Measurements from ENCODE around the gene RIPOR3.
A peak's percentile ranks its signal among the peaks of the same experiment; 100 is the strongest.
"Not testable (repeated sequence)": the region's sequence is repeated elsewhere in the genome, so short reads cannot be mapped to it uniquely, and the experiment has no call there.

RIPOR3 gene

GRCh38 chr20:50630578-50631263, 60.6 kb downstream of the RIPOR3 start:
- DNase-seq: no peak

DNA sequence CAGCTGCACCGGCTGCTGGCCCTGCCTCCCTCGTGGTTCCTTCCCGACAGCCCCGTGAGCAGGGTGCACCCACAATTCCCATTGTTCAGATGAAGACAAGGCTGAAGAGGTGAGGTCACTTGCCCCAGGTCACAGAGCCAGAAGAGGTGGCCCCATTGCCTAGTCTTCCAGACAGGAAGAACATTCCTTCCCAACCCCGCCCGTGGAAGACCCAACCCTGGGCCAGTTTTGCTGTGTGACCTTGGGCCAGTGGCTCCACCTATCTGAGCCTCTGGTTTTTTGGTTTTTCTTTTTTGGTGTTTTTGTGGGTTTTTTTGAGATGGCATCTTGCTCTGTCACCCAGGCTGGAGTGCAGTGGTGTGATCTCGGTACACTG, 61.7 kb downstream of the RIPOR3 start:
- DNase-seq: no peak

DNA sequence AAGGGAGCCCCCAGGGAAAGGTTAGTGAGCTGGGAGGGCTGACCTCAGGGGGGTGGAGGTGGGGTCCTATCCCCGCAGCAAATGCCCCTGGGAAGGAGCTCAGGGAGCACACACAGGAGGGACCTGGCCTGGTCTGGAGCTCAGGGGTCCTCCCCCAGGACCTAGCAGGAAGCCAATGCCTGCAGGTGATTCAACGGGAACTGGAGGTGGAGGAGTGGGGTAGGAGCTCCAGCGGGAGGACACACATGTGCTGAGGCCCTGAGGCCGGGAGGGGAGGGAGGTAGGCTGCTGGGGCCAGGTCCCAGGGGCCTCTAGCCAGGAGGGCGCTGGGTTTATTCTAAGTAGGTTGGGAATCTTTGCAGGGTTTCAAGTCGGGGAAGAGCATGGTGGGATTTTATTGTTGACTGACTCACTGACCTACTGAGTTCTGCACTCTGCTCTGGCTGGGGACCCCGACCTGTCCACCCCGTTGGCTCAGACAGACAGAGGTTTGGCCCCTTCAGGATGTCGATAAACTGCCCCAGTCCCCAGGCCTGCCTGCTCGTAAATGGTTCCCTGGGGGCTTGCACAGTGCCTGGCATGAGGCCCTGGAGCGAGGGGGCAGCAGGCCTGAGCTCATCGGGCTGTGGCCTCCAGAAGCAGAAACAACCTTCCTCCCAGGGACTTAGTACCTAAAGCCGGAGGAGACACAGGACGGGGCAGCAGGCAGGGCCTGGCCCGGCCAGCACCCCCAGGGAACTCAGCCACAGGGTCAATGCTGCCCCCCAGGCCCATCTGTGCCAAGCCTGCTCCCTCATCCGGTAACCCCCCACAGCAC, 62.3 kb downstream of the RIPOR3 start:
- no peak for DNase-seq

DNA sequence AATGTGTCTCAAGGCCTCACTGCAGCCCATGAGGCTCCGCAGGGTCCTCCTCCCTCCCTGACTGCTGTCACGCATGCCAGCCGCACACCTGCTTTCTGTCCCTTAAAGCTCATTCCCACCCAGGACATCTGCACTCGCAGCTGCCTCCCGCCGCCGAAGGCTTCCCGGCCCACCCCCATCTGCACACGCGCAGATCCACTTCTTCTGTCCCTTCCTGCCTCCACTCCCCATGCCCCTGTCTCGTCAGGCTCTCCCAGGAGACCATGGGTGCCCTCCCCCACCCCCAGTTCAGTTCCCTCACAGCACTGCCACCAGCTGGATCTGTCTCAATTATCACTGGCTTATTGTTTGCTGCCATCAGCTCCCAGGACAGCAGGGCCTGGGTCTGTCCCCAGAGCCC, 63.0 kb downstream of the RIPOR3 start:
- no peak for DNase-seq

DNA sequence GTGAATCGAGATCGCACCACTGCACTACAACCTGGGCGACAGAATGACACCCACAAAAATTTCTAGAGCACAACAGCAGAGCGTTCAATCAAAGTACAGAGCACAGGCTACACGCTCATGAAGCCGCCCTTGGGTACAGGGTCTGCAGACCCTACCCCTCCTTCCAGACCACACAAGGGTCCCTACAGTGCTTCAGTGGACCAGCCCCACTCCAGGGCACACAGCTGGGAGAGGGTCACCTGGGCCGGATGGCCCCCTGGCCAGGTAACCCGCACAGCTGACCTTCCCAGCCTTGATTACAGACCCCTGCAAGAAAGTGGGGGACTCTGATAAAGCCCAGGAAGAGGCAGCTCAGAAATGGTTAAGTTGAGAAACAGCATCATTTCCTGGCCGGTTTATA, 63.6 kb downstream of the RIPOR3 start:
- DNase-seq: no peak

DNA sequence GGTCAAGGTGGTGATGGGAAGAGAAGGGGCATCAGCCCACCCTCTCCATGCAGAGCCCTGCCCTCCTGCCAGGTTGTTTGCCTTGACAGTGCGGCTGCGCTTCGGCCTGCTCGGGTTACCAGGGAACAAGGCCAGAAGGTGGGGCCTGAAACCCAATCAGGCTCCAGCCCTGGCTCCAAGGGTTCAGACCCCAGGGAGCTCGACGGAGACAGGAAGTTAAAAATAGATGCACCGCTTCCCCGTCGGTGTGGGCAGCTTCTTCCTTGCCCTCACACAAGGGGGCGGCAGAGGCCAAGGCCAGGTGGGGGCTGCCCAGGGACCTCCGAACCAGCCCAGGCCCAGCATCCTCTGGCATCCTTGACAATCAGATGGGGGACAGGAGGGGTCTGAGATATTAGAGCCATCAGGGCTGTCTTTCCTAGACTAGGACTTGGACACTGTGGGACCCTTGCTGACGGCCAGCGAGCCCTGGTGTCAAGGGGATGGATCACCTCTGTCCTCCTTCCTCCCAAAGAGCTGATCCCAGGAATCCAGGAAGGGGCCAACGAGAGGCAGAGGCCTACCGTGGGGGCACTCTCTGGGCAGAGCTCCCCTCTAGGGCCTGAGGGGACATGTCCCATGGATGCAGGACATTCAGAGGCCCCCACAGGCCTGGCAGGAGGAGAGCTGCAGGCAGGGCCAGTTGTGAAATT, 65.2 kb downstream of the RIPOR3 start:
- peak; percentile 43 to 49 for DNase-seq

DNA sequence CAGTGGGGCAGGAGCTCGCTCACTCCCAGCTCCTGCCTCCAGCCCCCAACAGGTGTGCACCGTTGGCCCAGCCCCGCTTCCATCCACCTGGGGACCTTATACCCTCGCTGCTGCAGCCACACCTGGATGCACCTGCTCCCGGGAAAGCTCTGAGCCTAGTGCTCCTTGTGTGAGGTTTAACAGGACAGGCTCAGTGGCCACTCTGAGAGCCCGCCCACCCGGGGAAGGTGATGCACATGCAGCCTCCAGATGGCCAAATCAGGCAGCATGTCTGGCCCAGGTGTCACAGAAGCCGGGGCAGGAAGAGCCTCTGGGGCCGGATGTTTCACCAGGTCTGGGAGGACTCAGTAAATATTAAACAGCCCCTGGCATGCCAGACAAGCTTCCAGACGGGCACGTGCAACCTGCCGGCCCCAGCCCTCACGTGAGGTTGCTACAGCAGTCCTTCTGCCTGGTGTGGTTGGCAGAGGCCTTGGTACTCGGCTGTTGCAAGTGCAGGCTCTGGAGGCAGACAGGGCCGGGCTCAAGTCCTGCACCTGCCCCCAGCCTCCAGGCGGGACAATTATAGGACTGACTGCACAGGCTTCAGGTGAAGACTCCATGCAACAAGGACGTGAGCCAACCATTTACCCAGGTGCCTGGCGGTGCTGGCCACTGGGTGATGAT, 66.9 kb downstream of the RIPOR3 start:
- no peak for DNase-seq

- DNase-seq: no peak
Observed at GRCh38 chr20:50621068-50621665, 70.2 kb downstream of the RIPOR3 start.

GRCh38 chr20:50620459-50620858, 70.9 kb downstream of the RIPOR3 start:
- not testable (repeated sequence) for DNase-seq

DNA sequence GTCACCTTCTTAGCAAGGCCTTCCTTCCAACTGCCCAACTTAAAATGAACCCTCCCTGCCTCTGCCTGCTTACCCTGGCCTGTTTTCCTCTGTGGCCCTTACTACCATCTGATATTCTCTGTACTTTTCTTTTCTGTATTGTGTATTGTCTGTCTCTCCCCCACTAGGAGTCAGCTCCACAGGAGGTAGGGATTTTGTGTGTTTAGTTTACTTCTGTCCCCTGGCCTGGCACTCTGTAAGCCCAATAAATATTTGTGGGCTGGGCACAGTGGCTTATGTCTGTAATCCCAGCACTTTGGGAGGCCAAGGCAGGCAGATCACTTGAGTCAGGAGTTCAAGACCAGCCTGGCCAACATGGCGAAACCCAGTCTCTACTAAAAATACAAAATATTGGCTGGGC, 72.8 kb downstream of the RIPOR3 start:
- no peak for DNase-seq

- no peak for DNase-seq
Observed at GRCh38 chr20:50617022-50617421, 74.3 kb downstream of the RIPOR3 start.

DNA sequence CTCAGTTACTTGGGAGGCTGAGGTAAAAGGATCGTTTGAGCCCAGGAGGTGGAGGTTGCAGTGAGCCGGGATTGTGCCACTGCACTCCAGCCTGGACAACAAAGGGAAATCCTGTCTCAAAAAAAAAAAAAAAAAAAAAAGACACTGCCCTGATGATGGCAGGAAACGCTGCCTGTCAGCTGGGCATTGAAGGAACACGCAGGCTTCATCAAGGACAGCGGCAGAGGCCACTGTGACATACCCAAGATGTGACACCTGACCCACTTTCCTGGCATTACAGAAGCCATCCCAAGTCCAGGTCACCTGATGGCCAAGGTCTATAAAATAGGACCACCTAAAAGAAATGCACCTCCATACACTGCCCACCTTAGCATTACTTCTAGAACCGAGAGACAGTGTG, 75.9 kb downstream of the RIPOR3 start:
- DNase-seq: no peak

DNA sequence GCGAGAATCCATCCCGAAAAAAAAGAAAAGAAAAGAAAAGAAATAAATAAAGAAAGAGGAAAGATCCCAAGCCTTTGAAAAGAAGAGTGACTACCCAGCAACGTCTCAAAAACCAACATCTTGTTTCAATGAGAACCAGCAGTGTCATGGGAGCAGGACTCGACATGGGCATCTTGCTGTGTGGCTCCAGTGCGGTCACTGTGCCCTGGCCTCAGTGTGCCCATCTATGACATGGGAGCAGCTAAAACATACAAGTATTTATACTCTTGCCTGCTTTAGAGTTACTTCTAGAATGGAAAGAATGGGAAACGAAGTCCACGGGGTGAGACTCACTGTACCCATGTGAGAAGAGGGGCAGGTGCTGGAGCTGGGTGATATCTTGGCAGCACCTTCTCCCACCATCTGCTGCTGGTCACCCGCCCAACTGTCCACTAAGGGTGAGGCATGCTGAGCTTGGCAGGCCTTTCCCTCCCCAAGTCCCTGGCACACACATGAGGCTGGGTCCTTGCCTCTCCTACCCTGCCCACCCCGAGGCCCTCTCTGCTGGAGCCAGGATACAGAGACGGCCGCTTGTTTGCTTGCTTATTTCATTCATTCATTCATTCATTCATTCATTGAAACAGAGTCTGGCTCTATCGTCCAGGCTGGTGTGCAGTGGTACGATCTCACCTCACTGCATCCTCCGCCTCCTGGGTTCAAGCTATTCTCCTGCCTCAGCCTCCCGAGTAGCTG, 77.7 kb downstream of the RIPOR3 start:
- DNase-seq: no peak

DNA sequence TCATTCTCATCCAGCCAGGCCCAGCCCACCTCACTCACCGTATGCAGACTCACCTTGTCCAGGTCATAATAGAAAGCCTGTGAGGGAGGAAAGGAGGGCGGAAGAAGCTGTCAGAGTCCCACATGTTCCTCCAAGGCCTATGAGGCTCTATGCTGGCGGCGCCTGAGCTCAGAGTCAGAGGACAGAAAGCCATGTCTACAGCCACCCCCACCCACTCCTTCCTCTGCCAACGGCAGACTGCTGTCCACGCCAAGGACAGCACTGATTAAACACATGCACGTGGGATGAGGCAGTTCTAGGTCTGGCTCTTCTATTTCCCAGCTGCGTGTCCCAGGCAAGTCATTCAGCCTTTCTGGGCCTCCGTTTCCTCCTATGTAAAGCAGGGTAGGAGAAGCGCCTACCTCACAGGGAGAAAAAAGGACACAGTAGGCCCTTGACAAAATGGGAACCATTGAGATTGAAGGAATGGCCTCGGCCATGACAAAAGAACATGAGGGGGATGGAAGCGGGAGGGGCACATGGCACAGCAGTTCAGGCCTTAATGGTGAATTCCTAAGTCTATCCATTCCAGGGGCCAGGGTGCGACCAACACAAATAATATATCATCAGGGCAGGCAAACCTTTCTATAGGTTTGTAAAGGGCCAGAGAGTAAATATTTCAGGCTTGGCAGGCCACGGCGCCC, 80.1 kb downstream of the RIPOR3 start:
- no peak for DNase-seq

DNA sequence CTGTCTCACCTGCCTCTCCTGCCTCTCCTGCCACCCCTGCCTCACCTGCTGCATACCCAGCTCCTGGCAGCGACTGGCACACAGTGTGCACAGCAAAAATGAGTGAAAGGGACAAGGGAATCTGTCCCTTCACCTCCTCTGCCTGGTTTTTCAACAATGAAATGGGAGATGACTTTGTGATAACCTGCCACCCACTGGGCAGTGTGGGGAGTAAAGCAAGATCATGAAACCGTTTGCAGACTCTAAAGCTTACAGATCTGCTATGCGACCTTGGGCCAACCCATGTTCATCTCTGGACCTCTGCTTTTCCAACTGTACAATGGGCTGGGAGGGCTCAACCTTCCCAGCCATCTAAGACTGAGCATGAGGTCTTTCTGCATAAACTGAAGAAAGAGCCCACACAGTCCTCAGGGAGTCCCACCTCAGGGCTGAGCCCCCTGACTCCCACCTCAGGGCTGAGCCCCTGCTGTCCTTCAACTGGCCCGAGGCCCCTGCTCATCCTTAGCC, 81.1 kb downstream of the RIPOR3 start:
- DNase-seq: no peak

- DNase-seq: no peak
Observed at GRCh38 chr20:50609438-50609989, 81.8 kb downstream of the RIPOR3 start.

GRCh38 chr20:50608750-50609104, 82.6 kb downstream of the RIPOR3 start:
- DNase-seq: no peak

DNA sequence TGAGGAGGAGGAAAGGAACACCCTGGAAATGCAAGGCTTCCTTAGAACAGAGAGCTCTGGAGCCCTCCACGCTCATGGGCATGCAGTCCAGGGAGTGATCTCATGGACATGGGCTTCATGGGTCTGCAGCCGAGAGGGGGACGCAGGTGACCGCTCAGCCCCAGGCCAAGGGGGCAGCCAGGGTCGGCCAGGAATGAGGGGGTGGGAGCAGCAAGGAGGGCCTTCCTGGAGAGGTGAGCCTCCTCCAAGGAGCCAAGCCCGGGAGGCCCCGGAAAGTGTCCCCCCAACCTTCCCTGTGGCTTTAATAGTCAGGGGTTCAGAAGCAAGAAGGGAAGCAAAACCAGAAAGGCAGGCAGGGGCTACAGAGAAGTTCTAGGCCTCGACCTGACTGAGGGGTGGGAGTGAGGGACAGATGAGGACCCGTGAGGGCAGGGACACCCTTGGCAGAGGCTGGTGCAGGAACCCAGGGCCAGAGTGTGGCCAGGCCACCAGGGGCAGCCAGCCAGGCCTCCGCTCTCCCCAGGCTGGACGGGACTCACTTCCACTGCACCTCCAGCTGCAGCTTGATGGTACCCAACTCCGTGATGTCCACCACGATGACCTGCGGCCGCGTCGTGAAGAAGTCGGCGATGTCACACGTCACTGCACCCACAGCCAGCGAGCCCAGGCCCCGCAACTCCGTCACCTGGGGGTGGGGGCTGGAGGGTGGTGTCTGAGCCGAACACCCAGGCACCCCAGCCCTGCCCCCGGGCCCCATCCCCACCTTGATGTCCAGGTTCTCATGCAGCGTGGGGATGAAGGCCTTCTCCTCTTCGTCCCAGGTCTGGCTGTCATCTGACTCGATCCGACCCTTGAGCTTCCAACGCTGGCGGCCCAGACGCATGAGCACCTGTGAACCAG, 83.2 kb downstream of the RIPOR3 start:
- DNase-seq: no peak

DNA sequence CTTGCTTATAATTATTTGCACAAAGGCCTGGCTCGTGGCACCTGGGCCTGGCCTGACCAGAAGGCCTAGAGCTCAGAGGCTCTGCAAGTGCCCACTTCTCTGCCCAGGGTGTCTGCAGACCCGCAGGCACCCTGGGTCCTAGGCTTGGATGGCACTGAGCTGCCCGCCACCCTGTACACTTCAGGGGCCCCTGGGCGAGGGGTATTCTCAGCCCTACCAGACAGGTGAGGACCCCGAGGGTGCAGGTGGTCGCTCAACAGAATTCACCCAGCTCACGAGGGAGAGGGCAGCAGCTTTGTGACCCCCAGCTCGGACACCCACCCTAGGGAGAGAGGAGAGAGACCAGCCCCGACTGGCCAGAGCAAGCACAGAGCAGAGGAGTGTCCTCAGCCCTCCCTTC, 83.9 kb downstream of the RIPOR3 start:
- no peak for DNase-seq

DNA sequence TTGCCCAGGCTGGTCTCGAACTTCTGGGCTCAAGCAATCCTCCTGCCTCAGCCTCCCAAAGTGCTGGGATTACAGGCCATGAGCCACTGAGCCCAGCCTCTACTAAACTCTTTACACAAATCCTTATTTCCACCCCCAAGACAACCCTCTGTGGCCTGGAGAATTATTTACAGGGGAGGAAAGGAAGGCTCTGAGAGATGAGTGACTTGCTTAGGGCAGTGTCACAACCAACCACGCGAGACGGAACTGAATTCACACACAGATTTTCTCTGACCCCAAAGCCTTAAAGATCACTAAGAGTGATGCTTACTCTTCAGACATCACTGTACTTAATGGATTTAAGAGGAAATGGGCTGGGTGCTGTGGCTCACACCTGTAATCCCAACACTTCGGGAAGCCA, 86.2 kb downstream of the RIPOR3 start:
- no peak for DNase-seq
